Thyroid gland (tissue), 4 donors: ENCODE data around the gene ZNF490.

Source experiments
- POLR2A ChIP-seq, 2 donors: fragments of 450-650 bp; IDR thresholded peaks; one replicate each; pipeline ENCODE4 v1.6.1; 2017; ENCODE audit warnings: antibody characterized with exemption in 2 of 2, mild to moderate bottlenecking in 2 of 2, moderate library complexity in 1 of 2
- TF ChIP-seq, protein P1 (sequence below), 6 experiments: fragments of 200-600 bp in 3 of 6; fragments of 450-650 bp in 3 of 6; sonication (generic) in 3 of 6; IDR thresholded peaks; one replicate each; pipeline ENCODE4 v1.5.1; 2016 to 2019; ENCODE audit warnings: antibody characterized with exemption in 6 of 6, mild to moderate bottlenecking in 2 of 6, inconsistent platforms in 1 of 6, moderate library complexity in 1 of 6

DNA sequence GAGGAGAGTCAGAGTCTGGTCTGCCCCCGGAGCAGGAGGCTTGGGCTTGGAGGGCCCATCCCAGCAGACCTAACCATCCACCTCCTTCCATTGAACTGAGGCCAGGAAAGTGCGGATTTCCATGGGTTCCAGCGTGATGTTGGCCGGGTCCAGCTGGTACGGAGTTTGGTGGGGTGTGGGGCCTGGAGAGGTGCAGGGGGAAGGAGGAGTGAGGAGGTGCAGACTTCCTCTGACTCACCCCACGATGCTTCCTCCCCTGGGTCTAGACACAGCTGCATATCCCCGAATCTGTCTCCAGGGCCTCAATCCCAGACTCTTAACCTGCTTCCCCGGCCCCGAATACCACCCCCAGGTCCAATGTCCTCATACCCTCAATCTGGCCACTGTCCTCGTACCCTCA is 35.9 kb upstream of the ZNF490 start:
- TF ChIP-seq, protein P1, sequence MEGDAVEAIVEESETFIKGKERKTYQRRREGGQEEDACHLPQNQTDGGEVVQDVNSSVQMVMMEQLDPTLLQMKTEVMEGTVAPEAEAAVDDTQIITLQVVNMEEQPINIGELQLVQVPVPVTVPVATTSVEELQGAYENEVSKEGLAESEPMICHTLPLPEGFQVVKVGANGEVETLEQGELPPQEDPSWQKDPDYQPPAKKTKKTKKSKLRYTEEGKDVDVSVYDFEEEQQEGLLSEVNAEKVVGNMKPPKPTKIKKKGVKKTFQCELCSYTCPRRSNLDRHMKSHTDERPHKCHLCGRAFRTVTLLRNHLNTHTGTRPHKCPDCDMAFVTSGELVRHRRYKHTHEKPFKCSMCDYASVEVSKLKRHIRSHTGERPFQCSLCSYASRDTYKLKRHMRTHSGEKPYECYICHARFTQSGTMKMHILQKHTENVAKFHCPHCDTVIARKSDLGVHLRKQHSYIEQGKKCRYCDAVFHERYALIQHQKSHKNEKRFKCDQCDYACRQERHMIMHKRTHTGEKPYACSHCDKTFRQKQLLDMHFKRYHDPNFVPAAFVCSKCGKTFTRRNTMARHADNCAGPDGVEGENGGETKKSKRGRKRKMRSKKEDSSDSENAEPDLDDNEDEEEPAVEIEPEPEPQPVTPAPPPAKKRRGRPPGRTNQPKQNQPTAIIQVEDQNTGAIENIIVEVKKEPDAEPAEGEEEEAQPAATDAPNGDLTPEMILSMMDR (IDR thresholded peaks at IDR 0.05), result no peak
- no peak for TF ChIP-seq POLR2A (IDR thresholded peaks at IDR 0.05)
